ENCODE measurements around the gene B3GALT4.

DNA sequence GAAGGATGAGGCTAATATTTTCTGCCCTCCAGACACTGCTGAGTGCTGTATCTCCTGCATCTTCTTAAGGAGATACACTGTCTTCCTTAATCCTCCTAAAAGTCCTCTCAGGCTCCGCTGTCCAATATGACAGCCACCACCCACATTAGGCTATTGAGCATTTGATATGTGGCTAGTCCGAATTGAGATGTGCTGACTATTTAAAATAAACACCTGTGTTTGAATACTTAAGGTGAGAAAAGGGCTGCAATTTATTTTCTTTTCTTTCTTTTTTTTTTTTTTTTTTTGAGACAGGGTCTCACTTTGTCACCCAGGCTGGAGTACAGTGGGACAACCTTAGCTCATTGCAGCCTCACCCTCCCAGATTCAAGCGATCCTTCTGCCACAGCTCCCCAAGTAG is 25.0 kb downstream of the B3GALT4 start:
- no peak for TF ChIP-seq EZH2 (IDR thresholded peaks at IDR 0.05; ENCODE audit: insufficient read depth, poor library complexity, severe bottlenecking)
- no peak for TF ChIP-seq EZH2phosphoT487 (IDR thresholded peaks at IDR 0.05; ENCODE audit: insufficient read depth, low read depth)

Data from GM23248 (cell line).